ENCODE results near the gene LHPP.

- TF ChIP-seq CTCF (IDR thresholded peaks at IDR 0.05) (peak in 11 of 12 donors; percentile 13 to 63 (median 40)), POLR2A (IDR thresholded peaks at IDR 0.05) (no peak)
These were observed 72.7 kb downstream of the LHPP start for GRCh38 chr10:124534231-124534798.

All from heart left ventricle (tissue), 13 donors.